AG08396 (cell line): ENCODE data around the gene NLK.
A peak's percentile ranks its signal among the peaks of the same experiment; 100 is the strongest.
"Not testable (repeated sequence)": the region's sequence is repeated elsewhere in the genome, so short reads cannot be mapped to it uniquely, and the experiment has no call there.

Experiments used
- DNase-seq: peaks from one replicate; pipeline ENCODE4 v3.0.0; 2012; ENCODE audit warnings: low spot score, mixed read lengths

Gene NLK

DNA sequence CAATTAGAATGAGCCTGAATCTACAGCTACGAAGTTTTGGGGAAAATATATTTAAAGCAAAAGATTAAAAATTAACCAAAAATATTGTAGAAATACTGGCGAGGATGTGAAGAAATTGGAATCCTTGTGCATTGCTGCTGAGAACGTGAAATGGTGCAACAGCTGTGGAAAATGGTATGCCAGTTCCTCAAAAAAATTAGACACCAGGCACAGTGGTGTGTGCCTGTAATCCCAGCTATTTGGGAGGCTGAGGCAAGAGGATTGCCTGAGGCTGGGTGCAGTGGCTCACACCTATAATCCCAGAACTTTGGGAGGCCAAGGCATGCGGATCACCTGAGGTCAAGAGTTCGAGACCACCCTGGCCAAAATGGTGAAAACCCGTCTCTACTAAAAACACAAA lies 156.6 kb downstream of the NLK start:
- no peak for DNase-seq

DNA sequence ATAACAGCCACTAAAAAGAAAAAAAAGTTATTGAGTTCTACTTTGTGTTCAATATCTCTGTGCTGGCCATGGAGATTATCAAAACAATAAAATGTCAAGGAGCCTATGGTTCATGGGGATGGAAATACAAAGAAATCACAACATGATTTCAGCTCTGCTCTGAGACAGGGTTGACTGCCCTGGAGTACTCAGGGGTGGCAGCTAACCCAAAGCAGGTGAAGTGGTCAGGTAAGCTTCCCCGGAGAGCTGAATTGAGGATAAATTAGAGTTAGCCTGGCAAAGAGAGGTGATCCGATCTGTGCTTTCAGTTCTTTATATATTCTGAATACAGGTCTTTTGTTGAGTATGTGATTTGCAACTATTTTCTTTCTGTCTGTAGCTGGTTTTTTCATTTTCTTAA lies 157.3 kb downstream of the NLK start:
- DNase-seq = no peak

DNA sequence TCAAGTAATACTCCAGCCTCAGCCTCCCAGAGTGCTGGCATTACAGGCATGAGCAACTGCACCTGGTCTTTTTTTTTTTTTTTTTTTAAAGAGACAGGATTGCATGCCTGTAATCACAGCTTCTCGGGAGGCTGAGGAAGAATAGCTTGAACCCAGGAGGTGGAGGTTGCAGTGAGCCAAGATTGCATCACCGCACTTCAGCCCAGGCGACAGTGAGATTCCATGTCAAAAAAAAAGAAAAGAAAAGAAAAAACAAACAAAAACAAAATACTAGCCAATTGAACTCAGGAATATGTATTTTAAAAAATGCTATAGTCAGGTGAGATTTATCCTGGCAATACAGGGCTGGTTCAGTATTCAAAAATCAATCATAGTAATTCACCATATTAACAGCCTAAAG lies 158.8 kb downstream of the NLK start:
- DNase-seq = no peak

DNA sequence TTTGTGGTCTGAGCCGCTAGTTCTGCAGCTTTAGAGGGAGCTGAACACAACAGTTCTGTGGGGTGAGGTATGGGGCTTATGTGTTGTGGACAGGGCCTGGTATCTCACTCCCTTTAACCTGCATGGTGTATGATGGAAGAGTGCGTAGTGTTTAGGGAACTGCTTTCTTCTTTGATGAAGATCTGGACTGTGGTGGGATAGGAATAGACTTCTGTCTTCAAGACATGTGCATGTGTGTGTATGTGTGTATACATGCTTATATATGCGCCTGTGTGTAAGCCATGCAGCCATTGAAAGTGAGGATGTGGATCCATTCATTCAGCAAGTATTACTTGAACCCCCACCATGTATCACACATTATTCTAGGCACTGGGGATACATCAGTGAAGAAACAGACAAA lies 161.8 kb downstream of the NLK start:
- DNase-seq = no peak

DNA sequence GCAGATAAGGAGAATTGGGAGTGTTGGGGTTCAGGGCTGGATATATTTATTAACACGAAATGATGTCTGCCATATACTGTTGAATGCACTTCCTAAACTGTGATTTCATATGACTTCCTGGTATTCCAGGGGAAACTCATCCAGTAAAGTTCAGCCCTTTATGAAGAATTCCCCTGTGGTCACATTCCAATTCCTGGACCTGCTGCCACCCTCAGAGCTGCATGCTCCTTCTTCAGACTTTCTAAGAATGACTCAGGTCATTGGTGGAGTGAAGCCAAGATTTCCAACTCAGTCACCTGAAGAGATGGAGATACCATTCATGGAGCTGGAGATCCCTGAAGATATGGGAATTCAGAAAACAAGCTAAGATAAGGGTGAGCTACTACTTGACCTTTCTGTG lies 162.3 kb downstream of the NLK start:
- DNase-seq = no peak

DNA sequence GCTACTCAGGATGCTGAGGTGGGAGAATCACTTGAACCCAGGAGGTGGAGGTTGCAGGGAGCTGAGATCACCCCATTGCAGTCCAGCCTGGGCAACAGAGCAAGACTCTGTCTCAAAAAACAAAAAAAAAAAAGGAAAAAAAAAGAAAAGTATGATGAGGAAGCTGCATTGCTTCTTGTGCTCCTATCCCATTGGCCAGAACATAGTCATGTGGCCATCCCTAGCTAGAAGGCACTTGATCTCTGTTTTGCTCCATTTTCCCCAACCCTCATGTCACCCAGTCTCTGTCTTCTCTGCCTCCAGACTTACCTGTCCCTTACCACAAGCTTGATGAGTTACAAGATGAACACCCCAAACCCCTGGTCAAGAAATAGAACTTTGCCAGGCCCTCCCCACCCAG lies 163.8 kb downstream of the NLK start:
- DNase-seq = no peak

DNA sequence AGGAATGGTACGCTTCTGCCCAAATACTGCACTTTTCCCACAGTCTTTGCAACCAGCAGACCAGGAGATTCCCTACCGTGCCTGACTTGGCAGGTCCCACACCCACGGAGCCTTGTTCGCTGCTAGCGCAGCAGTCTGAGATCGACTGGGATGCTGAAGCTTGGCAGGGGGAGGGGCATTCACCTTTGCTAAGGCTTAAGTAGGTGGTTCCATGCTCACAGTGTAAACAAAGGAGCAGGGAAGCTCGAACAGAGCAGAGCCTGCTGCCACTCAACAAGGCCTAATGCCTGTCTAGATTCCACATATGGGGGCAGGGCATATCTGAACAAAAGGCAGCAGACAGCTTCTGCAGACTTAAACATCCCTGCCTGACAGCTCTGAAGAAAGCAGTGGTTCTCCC lies 169.3 kb downstream of the NLK start:
- no peak for DNase-seq

DNA sequence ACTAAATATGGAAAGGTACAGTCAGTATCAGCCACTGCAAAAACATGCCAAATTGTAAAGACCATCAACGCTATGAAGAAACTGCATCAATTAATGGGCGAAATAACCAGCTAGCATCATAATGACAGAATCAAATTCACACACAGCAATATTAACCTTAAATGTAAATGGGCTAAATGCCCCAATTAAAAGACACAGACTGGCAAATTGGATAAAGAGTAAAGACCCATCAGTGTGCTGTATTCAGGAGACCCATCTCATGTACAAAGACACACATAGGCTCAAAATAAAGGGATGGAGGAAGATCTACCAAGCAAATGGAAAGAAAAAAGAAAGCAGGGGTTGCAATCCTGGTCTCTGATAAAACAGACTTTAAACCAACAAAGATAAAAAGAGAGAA lies 171.1 kb downstream of the NLK start:
- DNase-seq = not testable (repeated sequence)

DNA sequence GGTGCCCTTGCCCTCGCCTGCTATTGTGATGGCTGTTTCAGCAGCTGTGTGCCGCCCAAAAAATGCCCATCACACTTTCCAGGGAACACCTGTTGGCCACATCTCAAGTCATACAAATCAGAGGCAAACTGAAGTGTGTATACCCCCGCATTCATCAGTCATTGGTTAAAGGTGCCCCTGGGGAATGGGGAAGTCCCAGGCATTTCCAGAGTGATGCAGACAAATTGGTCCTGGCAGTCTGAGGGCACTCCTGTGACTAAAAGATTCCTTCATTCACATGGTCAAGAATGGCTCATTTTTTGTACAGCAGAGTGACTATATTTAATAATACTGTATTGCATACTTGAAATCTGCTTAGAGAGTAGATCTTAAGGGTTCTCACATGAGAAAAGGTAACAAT lies 173.6 kb downstream of the NLK start:
- no peak for DNase-seq

DNA sequence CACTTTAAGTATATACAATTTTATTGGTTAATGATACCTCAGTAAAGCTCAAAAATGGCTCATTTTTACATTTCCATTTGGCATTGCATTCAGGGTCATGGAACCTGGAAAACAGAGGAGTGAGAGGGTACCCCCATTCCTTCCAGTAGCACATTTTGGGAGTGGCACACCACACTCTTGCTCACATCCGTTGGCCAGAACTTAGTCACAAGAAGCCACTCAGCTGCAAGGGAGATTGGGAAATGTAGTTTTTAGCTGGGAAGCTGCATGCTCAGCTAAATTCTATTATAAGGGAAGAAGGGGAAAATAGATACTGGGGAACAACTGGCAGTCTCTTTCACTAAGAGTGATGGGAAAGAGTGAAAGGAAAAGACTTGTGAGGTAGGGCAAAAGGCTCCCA lies 174.1 kb downstream of the NLK start:
- peak; percentile 59 for DNase-seq

DNA sequence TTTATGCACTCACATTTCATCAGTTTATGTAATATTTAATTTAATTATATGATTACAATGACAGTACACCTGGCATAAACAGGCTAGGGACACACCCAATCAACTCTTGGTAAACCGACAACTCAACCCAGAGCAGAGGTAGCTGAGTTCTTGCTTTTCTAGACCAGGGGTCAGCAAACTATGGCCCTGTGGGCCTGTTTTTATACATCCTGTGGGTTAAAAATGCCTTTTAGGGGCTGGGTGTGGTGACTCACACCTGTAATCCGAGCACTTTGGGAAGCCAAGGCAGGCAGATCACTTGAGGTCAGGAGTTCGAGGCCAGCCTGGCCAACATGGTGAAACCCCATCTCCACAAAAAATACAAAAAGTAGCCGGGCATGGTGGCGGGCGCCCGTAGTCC lies 177.3 kb downstream of the NLK start:
- DNase-seq = no peak

DNA sequence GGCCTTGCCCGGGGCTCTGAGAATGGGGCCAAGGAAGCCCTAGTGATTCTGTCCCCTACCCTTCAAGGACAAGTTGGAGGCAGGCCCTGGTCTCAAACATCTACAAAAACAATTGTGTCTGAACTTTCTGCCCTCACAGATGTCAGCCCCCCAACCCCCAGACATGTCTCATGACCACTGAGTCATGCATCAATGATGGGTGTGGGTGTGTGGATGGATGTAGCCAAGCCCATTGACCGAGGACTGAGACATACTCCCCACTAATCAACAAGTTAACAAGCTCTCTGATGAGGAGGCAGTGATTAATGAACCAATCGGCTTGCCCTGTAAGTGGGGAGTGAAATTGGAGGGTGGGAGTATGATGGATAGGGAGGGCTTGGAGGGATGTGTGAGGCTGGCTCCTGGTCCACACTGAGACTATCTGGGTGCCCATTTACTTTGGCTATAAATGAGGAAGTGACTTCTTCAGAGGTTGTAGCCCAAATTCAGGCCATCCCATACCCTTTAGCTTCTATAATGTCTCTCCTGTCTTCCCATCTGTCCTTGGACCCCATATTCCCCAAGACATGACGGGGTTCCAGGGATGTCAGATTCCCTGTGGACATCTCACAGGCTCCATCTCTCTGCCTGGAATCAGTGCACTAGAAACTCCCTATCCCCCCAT lies 179.4 kb downstream of the NLK start:
- no peak for DNase-seq

DNA sequence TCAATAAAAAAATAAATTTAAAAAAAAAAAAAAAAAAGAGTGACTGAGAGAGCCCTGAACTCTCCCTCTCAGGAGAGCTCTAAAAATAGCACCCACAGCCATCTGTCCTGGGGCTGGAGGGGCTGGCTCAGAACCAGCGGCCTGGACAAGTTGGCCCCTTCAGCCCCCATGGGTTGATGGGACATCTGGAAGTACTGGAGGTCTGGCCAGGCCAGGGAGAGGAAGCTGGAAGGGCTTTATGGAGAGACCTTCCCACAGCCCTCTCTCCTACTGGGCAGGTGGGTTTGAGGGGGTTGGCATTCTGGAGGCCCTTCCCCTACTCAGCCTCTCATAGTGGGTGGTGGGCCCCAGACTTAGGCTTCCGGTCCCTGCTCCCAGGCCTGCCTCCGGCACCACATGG lies 182.8 kb downstream of the NLK start:
- no peak for DNase-seq

DNA sequence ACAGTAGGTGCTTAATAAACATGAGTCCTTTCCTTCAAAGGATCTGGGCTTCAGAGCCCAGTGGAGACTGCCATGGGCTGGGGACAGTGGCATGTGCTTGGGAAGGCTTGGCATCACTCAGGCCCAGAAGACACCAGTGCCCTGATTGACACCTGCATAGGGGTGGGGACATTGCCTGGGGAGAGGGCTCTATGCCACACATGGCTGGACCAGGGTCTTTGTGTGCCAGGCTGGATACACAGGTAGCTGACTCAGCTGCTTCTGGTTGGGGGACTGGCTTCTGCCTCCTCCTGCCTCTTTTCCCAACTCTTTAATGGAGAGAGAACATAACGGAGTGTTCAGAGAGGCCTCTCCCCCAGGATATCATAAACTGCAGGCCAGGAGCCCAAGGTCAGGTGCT lies 183.4 kb downstream of the NLK start:
- DNase-seq = no peak

DNA sequence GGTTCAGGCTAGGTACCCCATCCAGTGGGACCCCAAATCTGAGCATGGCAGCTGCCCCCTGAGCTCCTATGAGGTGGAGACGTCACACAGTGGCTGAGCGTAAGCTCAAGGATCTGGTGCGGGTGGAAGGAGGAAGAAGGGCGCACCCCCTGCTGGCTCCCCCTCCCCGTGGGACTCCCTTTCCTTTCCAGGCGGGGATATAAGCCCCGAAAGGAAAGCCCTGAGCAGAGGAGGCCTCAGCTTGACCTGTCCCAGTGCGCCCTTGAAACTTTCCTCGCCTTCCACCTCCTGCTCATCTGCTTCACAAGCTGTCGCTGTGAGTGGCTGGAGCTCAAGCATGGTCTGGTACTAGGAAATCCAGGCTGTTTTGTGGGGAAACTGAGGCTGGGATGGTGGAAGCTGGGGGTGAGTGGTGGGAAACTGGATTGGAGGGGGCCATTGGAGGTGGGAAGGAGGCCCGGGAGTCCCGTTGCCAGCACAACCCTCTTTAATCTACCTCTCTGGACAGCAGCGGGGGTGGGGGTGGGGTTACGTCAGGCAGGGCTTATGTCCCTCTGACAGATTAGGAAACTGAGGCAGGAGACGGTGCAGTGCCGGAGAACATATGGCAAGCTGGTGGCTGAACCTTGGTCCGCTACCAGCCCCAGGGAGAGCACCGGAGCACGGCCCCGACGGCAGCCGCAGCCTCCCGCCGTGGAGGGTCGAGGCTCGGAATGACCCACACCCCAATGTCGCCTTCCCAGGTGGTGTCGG lies 184.3 kb downstream of the NLK start:
- DNase-seq = no peak

DNA sequence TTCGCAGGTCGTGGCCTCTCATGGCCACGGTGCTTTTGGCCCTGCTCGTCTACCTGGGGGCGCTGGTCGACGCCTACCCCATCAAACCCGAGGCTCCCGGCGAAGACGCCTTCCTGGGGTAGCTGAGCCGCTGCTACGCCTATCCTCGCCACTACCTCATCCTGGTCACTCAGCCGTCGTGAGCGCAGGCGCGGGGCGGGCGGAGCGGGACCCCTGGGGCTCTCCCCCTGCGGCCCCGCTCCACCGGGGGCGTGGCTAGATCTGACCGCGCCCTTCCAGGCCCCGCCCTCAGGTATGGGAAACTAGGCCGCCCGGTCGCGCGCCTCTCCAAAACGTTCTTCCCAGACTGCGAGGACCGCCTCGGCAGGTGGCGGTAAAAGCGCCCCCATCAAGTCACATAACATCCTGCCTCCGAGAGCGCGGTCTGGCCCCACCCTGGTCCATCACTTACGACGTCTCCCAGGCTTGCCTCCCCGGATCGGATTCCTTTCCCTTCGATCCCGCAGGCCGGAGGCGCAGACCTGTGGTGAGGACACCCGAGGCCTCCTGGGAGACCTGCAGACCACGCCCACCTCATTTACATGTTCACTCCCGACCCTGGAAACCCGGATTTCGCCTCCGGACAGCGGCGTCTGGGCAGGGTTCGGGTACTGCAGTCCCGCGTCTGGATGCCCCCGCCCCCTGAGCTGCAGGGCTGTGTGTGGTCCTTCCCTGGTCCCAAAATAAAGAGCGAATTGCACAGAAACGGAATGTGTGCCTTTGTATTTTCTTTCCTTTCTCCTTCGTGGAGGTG lies 185.0 kb downstream of the NLK start:
- peak; percentile 54 for DNase-seq

DNA sequence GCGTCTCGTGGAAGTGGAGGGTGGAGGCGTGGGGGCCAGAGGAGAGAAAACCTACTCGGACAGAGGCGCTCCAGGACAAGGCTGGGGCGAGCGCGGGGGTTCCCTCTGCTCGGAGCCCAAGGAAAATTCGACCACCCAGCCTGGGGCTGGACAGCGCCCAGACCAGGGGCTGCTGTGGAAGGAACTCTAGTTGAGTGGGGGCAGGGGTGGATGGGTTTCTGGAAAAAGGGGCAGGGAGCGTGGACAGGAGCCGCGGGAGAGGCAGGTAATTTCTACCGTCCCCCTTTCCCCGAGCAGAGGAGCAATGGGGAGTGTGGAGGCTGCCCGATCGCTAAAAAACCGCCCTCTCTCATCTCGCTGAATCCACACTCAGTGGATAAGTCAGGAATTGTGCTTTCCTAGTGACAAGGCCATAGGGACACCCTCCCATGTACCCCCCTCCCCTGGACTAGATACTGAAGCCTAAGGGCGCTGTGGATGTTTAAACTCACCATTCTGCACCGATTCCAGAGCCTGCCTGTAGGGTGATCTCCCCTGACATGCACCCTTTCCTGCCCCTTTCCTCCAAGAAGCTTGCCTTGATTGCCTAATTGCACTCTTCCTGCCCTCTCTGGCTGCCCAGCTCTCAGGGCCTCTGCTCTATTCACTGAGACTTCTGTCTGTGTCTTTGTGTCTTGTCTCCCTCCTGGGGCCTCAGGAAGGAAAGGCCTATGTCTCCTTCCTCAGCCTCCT lies 185.8 kb downstream of the NLK start:
- DNase-seq = no peak

DNA sequence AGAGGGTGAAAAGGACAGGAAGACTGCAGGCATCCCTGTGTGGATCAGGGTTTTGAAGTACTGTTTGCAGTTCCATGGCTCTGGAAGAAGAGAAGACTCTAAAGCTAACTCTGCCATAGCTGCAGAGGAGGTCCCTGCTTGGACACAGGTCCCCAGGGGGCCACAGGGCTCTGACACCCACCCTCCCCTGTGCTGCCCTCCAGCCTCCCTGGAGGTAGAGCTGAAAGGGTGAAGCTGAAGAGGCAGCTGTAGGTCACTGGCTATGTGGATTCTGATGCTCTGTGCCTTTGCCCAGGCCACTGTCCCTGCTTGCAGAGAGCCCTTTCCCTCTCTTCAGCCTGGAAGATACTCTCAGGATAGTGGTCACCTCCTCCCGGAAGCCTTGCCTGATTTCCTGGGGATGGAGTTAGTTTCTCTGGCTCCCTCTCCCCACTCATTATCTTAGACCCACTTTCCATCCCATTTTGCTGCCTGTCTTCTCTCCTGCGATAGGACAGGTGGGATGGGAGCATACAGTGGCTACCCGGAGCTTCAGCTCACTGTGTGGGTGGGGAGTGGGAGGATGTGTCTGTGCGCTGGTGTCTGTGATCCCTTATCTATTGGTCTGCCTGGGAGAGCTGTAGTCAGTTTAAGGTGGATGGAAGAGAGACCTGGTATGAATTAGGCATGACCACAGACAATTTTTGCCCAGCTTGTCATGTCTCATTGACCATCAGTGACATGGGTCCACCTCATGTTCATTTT lies 186.7 kb downstream of the NLK start:
- no peak for DNase-seq

DNA sequence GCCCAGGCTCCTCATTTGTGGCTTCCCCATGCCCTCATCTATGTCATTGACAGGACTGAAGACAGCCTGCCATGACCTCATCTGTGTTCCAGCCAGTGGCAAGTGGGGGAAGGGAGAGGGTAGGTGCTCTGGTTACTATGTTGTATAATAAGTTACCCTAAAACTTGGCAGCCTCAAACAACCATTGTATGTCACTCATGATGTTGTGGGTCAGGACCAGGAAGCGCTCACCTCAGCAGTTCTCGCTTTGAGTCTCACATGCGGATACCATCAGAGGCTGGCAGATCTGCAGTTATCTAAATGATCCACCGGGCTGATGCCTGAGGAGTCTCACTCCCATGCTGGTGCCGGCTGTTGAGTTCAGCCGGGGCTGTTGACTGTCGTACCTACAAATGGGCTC lies 187.5 kb downstream of the NLK start:
- no peak for DNase-seq

DNA sequence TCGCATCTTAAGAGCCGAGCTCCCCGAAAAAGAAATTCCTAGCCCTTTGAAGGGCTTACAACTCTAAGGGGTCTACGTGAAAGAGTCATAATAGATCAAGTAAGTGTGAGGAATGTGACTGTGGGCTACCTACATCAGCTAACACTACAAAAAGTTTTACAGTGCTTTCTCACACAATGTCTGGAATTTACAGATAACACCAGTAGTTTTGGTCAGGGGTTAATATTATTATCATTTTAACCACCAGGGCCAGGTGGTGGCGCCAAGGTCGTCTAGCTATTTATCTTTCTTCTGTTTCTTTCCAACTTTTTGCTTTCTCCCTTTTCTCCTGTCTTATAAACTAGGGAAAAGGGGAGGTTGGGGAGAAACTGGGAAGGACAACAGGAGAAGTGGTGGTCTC lies 188.1 kb downstream of the NLK start:
- DNase-seq = not testable (repeated sequence)

DNA sequence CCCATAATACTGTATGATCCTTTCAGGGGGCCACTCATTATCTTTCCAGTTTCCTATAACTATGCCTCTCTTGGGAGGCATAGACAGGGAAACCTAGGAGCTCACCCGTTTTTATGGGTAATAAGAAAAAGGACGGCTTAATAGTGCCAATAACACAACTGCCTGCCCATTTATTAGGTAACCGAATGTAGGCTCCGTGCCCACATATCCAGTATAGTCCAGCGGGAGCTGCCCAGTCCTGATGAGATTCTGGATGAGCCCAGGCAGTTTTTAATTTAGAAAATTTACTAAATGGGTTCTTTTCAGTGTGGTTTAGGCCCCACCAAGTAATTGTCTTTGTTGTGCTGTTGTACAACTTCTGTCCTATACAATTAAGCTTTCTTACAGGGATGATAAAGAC lies 189.1 kb downstream of the NLK start:
- not testable (repeated sequence) for DNase-seq
